Left ventricle myocardium superior (tissue), 1 donor: Measurements from ENCODE around the gene PRSS16. TPM values are rescaled to one million over a fixed set of nuclear protein-coding genes. Genes with fewer than 3 reads are reported as not detected.

ENCODE experiments used
- ATAC-seq: fragments of 200-7000 bp; cut with Tn5 transposase; one replicate; pipeline ENCODE4 v1.9.1; 2020; ENCODE audit warnings: mild to moderate bottlenecking, moderate library complexity
- DNase-seq: peaks from one replicate; pipeline ENCODE4 v3.0.0-alpha.2; 2020
- intact Hi-C: fragments of 100-400 bp; cut with micrococcal nuclease; formaldehyde crosslinking; loops from one replicate; pipeline ENCODE4 v1.11.0; 2022
- total RNA-seq: library from RNA; stranded (reverse); fragmentation: NEBNext Ultra II Directional; extraction: Animal tissue kit (Norgen Biotek cat#: 25700); gene quantifications from one replicate; pipeline ENCODE4 v1.2.1, GENCODE V29; 2021
- donor health status: DM: no; HTN: yes; CAD: no; lungs with severe emphysema.

PRSS16 gene
- total RNA-seq, 1 donor from 2014 or later = not detected

DNA sequence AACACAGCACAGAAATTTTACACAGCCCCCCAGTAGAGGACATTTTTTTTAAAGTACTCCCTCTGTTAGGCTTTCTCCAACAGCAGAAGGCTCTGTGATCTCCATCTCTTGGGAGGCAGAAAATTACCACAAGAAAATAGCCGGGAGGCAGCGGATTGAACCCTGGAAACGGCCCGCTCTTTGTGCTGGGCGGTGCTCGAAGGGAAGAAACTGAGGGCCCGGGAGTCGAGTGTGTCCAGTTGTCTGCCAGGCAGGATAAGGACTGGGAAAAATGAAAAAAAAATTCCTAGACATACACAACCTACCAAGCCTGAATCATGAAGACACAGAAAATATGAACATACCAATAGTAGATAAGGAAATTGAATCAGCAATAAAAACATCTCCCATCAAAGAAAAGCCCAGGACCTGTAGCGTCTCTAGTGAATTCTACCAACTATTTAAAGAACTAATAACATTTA, 33.1 kb downstream of the PRSS16 start:
- ATAC-seq (no peak), DNase-seq (no peak)
- intact Hi-C loops = no loop called here

DNA sequence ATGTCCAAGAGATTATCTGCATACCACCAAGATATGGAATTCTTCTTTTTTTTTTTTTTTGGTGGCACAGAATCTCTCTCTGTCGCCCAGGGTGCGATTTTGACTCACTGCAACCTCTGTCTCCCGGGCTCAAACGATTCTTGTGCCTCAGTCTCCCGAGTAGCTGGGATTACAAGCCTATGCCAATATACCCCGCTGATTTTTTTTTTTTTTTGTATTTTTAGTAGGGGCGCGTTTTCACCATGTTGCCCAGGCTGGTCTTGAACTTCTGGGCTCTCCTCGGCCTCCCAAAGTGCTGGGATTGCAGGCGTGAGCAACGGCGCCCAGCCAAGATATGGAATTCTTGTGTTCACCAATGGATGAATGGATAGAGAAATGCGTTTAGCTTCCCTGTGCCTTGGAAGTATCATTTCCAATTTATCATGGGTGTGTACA, 33.6 kb downstream of the PRSS16 start:
- intact Hi-C loops = no loop called here
- no peak for DNase-seq
- no peak for ATAC-seq

DNA sequence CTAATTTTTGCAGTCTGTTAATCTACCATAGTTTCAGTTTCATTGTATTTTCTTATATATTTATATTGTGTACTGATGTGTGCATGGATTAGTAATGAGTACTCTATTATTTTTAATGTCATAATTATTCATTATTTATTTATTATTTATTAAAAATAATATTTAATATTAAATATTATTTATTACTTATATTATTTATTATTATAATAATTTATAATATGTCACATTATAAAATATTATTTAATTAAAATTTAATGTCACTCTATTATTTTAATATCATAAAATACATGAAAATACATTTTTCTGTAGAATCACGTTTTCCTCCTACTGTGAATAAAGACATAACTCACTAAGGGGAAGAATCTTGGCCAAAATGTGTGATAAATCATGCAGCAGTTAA, 34.1 kb downstream of the PRSS16 start:
- DNase-seq (no peak), ATAC-seq (no peak)
- intact Hi-C loops = no loop called here

DNA sequence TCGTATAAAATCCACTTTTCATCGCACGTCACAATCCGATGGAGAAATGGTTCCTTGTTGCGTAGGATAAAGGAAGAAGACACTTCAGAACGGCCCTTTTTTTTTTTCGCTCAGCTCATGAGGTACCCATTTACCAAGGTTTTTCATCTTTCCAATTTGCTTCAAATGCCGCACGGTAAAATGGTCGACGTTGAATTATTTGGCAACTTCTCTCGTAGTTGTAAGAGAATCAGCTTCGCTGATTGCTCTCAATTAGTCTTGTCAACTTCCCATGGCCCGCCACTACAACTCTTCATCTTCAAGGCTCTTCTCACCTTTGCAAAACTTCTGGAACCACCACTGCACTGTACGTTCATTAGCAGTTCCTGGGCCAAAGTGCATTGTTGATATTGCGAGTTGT, 35.8 kb downstream of the PRSS16 start:
- ATAC-seq = no peak
- intact Hi-C loops = no loop called here
- no peak for DNase-seq

DNA sequence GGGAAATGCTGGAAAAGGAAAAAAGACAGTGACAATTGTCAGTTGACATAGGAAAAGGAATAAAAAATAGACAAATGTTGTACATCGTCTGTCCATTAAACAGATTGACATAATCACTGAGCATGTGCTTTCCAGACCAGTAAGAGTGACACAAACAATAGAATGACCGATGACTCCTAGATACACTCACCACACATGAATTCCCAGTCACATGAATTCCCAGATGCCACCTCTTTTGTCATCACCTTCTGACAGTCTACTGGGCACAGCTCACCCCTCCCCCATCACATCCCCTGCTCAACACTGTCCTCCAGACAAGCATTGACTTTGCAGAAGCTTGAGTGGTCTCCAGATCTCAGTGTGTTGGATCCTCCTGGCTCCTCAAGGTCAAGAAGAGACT, 38.6 kb downstream of the PRSS16 start:
- intact Hi-C loops = no loop called here
- DNase-seq = no peak
- no peak for ATAC-seq

DNA sequence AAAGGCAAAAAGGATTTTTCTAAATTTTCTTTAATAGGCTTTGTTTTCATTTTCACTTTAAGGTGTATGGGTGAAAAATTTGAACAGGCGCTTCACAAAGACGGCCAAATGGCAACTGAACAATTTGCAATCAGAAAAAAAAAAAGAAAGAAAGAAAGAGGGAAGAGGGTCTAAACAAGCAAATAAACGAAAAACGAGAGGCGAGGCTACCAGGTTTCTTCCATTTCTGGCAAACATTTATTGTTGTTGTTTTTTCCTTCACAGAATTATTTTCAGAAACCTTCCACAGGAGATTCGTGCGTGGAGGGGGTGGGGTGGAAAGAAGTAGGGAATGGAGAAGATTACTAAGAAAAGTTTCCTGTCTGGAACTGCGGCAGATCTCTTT, 40.2 kb downstream of the PRSS16 start:
- no peak for DNase-seq
- intact Hi-C loops = no loop called here
- no peak for ATAC-seq

DNA sequence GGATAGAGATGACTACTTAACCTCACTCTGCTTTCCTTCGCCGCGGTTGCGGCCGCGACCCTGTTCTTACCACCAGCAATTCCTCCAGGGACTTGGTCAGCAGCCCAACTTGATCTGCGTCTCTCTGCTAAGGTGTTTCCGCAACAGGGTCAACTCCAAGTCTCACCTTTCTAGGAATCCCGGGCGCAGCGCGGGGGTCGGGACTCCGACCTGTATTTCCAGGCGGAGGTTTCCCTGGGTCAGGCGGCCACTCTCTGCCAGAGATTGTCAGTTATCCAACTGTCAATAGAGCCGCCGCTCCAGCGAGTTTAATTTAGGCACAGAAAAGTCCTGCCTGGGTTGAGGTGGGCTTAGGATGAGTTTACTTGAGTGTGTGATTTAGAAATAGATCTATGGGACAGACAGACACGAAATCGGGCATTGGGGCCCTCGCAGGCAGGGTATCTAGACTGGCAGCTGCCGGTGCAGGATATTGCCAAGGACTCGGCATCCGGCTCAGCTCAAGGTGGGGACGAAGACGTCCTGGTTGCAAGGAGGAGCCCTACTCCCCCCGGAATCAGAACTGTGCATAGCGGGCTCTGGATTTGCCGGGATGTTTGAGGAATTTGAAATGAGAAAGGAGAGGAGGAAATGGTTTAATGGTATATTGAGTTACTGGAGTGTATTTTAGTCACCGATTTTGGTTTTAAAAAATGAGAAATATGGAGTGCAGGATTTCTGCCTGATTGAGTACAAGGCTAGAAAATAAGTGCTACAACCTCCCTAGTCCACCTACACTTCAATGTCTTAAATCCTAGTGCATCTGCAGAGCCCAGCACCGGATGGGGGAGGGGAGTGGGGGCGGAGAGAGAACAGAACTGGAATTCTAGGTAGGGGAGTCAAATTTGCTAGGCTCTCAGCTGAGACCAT, 40.9 kb downstream of the PRSS16 start:
- DNase-seq = no peak
- intact Hi-C loops = no loop called here
- ATAC-seq = no peak

DNA sequence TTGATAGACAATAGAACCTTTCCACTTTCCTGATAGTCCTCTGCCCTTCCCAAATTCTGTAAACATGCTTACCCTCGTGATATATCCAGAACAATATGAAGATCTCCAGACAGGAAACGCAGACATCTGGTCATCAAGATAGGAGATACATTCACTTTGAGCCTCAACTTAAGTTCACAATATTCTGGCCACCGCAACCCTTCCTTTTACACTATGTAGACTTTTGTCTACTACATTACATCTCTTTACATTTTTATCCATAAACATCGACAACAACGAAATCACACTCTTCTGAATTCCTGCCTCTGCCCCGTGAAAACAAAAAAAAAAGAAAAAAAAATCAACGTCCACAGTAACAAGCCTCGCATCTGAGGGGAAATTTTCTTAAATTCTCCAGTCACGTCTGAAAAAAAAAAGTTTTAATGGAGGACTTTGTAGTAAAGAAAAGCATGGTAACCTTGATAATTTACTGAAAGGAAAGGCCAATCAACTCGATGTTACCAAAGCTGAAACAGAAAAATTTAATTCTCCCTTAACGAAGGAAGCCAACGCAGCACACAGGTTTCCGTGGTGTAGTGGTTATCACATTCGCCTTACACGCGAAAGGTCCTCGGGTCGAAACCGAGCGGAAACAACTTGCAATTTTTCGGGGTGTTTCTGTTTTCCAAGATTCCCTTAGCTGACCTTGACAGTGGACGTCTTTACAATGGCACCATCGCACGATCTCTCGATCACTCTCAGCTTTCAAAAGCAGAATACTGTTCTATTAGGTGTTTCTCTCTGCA, 42.8 kb downstream of the PRSS16 start:
- DNase-seq (no peak), ATAC-seq (no peak)
- intact Hi-C loops = no loop called here

DNA sequence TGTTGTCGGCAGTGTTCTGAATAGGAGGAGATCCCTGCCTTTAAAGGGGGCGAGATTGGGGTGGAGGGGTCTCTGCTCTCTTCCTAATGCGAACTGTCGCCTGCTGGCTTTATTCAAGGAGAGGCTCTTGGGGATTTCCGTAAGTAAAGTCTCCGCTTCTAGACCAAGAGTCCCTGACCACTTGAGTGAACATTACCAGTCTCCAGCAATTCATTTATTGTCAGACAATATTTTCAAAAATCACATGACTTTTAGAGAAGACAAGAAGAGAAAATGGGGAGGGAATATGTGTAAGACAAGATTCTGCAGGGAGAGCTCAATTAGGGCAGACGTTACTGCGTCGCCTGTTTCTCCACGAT, 43.3 kb downstream of the PRSS16 start:
- ATAC-seq (no peak), DNase-seq (no peak)
- intact Hi-C loops = no loop called here

DNA sequence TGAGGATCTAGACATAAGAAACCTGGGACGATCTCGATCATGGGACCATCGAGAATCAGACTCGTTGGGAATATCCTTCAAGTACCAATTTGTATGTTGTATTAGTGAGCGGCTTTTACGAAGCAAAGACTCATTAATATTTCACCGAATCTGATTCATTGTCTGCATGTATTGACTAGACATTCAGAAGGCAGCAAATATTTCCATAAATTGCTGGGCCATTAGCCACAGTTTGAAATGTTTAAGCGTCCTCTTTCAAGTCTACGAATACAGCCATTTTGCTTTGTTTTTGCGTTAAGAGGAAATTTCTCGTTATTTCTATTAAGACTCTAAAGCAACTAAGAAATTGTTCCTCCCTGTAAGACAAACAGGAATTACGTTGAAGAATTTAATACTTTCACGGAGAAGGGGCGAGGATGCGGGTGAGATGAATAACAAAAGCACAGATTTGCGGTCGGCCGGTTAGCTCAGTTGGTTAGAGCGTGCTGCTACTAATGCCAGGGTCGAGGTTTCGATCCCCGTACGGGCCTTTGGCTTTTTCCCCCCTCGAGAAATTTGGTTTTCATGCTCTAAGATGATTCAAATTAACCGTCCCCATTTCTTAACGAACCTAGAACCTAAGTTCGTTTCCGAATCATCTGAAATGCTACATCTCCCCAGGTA, 46.1 kb downstream of the PRSS16 start:
- ATAC-seq = no peak
- DNase-seq = no peak
- intact Hi-C loops = no loop called here

DNA sequence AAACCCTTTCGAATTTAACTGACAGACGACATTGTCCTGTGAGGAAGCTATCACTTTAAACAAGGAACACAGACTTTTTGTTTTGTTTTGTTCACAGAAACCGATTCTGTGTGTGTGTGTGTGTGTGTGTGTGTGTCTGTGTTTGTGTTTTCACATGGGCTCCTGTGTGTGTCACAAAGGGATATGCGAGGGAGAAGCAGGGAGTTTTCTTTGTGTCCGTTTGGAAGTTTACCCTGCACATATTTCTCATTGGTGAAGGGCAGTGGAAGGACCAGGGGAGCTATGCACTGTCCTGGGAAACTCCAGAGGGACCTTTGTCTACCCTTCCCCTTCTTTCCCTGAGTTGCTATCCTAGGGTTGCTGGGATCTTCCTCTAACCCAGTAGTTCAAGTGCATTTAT, 46.9 kb downstream of the PRSS16 start:
- DNase-seq = no peak
- no peak for ATAC-seq
- intact Hi-C loops = no loop called here

DNA sequence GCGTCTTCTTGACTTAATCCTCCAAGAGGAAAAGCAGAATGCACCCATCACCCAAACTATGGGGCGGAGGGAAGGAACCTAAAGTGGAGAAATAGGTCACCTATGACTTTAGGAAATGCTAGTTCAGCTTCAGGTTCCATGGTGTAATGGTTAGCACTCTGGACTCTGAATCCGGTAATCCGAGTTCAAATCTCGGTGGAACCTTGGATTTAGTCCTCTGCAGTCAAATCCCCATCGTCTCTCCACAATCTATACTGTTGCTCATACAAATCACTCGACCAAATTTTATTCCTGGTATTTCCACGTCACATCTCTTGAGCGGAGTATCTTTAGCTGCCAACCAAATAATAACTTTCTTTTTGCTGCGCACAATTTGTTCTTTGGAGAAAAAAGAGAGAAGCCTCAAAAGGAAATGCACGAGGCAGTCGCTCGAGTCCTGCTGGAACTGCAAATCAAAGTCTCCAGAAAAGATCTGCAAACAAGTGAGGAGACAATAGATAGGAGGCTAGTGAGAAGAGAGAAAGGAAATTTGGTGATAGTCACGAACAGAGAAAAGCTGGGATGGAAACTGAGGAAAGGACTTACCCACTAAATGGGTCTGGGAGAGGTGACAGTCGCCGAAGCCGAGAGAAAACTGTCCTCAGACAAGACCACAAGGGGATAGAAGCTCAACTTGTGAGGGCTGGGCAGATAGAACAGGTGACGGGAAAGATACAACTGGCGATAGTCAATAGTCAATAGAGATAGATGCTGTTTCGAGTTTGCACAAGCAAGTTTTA, 48.0 kb downstream of the PRSS16 start:
- no peak for ATAC-seq
- intact Hi-C loops = no loop called here

DNA sequence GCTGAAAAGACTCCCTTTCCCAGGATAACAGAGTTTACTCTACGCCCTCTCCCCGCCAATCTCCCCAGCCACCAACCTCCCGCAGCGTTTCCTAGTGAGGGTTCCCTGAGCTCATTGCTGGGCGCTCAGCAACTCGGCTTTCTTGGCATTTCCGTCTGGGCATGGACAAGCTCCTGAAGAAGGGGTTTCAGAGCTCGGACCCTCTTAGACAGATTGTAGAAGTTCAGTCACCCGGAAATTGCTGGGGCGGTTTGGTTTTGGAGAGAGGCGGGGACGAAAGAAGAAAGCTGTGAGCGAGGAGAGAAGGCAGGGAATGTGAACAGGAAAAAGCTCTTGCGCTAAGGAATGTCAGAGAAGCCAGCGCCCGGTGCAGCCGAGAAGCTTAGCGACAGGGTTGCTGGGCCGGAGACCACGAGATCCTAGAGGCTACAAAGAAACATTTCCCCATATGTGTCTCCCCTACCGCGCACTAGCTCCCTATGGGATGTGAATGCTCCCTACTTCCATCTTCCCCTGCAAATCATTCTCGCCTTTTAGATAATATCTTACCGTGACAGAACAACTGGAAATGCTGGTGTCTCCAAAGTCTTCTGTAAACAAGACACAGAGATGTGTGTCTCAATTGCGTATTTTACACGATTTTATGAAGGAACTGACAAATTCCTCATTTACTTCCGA, 48.7 kb downstream of the PRSS16 start:
- intact Hi-C loops = no loop called here
- ATAC-seq (no peak), DNase-seq (no peak)

More for the DNA sequence above, 48.0 kb downstream of the PRSS16 start:
- DNase-seq = no peak

DNA sequence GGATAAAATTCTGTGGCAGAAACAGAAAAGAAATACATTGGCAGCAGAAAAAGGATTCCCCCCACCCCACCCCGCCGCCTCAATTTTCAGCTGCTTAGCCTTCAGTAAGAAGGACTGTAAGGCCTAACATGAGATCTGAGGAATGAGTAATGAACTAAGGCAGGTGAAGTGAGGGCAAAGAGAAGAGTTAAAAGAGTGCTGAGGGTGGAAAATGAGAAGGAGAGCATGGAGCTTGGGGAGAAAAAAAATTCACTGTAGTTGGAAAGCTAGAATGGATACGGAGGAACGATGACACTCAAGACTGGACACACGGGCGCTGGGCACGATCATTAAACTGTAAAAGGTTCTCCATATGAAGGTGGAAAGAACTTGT, 50.0 kb downstream of the PRSS16 start:
- intact Hi-C loops = no loop called here
- DNase-seq = no peak
- ATAC-seq = no peak

DNA sequence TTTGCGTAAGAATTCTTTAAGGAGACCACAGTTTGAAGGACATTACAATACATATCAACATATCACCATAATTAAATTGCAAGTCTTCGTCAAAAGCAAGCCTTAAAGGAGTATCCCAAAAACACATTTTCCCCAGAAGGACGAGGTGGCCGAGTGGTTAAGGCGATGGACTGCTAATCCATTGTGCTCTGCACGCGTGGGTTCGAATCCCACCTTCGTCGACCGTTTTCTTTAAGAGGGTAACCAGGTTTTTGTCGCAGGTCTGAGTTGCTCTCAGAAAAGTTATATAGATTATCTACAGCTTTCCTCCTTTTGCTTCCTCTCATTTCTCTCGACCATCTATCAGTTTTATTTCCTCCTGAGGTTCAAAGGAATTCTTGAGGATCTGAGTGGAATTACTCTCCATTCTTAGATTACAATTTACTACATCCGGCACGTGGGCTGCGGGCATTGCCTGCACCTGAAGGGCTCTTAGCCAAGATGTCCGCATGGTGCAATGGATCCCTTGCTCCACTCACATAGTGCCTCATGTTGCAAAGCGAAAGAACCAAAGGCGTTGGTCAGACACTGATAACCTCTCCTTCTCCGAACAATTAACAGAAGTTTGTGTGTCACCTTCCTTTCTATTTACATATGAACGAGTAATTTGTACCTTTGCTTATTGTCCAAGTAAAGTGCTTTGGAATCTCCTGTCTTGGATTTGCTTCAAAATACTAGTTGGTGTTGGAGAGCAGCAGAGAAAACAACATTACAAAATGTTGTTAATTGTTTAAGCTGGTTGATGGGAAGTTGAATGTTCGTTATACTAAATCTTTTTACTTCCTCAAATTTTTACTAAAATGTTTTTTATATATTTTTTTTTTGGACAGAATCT, 50.6 kb downstream of the PRSS16 start:
- DNase-seq (no peak), ATAC-seq (no peak)
- intact Hi-C loops = no loop called here

DNA sequence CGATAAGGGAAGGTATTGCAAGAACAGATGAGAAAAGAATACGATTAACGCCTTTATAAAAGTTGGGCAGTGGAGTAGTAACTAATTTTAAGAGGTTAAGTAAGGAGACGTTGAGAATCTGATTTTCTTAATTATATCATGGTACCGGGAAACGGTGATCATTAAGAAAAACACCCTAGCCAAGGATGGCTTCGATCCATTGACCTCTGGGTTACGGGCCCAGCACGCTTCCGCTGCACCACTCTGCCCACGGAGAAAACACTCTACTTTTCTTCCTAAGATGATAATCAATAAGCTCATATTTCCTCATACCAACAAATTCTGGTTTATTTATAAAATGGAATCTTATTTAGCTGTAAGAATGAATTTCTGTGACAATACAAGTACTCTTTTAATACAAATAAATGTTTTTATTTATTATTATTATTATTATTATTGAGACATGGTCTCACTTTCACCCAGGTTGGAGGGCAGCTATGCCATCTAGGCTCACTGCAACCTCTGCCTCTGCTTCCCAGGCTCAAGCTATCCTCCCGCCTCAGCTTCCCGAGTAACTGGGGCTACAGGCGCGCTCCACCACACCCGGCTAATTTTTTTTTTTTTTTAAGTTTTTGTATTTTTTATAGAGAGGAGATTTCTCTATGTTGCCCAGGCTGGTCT, 56.2 kb downstream of the PRSS16 start:
- ATAC-seq = no peak
- no peak for DNase-seq
- intact Hi-C loops = no loop called here
